AG09319 (cell line): ENCODE results near the gene GFRA1.

ENCODE experiments used
- DNase-seq: peaks from one replicate; pipeline ENCODE4 v3.0.0-alpha.2; 2010; ENCODE audit warnings: low read depth; ENCODE audit errors: extremely low read depth
- TF ChIP-seq, protein P1 (sequence below): IDR thresholded peaks from 2 replicates; pipeline ENCODE4 v1.5.1; 2011; ENCODE audit warnings: low read depth, mild to moderate bottlenecking, inconsistent platforms, low read length, moderate library complexity

Gene GFRA1

DNA sequence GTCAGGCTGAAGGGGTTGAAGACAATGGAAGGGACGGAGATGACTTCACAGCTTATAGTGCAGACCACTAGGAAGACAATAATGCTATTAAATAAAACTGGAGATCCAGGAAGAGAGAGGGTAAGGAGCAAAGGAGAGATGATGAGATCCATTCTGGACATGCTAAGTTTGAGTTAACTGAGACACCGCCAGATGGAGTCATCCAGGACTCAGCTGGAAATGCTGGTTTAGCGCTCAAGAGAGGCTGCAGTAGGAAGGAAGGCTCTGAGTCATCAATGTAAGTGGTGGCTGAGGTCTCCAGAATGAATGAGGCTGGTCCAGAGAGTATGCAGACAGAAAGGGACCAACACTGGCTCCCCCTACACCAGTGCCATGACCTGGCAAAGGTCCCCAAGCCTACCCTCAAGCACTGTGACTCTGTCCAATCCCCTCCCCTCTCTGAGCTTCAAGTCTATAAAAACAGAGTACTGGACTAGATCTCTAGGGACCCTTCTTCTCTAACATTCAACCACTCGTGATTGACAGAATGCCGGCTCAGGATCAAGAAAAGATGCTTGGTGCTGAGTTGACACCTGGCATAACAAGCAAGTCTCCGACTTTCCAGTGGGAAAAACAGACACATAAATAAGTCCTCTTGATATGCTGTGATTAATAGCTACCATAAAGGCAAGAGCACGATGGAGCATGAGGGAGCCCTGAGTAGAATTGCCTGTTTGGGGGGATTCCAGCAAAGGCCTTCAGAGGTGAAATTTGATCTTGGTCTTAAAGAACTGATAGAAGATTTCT lies 8.9 kb downstream of the GFRA1 start:
- TF ChIP-seq, protein P1, sequence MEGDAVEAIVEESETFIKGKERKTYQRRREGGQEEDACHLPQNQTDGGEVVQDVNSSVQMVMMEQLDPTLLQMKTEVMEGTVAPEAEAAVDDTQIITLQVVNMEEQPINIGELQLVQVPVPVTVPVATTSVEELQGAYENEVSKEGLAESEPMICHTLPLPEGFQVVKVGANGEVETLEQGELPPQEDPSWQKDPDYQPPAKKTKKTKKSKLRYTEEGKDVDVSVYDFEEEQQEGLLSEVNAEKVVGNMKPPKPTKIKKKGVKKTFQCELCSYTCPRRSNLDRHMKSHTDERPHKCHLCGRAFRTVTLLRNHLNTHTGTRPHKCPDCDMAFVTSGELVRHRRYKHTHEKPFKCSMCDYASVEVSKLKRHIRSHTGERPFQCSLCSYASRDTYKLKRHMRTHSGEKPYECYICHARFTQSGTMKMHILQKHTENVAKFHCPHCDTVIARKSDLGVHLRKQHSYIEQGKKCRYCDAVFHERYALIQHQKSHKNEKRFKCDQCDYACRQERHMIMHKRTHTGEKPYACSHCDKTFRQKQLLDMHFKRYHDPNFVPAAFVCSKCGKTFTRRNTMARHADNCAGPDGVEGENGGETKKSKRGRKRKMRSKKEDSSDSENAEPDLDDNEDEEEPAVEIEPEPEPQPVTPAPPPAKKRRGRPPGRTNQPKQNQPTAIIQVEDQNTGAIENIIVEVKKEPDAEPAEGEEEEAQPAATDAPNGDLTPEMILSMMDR = no peak
- no peak for DNase-seq

DNA sequence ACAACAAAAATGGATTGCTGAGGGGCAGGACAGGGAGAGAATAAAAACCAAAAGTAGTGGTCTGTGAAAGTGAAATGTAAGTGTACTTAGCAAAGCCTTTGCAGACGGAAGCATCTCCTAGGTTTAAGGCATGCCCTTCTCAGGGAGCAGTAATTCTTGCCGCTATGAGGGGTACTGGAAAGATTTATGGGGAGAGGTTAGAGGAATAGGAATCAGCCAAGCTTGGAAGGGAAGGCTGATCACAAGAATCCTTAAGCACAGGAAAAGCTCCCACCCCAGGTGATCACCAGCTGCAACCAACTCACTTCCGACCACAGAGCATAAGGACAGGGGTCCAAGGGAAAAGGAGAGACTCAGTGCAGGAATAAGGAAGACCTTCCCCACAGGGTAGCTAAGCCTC lies 10.3 kb downstream of the GFRA1 start:
- TF ChIP-seq, protein P1 = no peak
- no peak for DNase-seq

DNA sequence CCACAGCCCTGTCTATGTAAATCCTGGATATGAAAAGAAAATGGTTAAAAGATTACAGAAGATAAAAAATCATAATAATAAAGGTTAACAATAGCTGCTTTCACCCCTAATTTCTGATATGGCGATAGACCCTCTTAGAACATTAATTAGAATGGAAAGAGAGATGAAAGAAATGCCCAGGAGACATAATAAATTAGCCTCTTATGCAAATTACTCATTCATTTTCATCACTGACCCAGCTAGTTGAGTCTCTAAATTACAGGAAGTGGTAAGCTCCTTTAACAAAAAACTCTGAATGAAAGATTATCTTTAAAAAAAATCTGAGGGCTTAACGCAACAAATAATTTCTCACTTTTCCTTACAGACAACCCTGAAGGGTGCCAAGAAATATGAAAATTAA lies 12.4 kb downstream of the GFRA1 start:
- no peak for DNase-seq
- TF ChIP-seq, protein P1 = no peak

DNA sequence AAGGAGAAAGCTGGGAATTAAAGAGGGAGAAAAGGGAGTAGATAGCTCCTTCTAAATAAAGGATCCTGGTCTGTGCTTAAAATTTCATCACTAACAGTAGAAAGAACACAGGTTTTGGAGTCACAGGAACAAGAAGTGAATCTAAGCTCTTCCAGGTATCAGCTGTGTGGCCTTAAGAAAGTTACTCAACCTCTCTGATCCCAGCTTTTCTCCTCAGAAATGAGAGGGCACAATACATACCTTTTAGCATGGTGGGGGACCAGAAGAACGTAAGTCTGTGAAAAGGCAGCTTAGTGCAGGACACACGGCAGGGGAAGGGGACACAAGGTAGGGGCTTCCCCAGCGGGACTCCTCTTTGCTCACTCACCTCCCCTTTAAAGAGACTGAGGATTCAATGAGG lies 13.4 kb downstream of the GFRA1 start:
- TF ChIP-seq, protein P1 = no peak
- DNase-seq = no peak

DNA sequence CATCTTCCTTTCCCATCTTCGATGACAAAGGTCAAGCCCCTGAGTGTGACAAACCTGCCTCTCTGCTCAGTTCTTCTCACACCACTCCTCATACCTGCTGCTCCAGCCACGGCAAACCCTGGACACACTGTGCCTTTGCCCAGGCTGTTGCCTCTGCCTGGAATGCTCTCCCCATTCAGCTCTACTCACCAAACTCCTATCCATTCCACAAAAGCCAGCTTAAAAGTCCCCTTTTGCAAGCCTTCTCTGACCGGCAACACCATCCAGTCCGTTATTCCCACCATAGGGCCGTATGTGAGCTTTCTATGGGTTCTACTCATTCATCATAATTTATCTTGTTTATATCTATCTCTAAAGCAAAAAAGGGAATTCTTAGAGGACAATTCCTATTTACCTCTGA lies 15.2 kb downstream of the GFRA1 start:
- DNase-seq = no peak
- TF ChIP-seq, protein P1 = no peak

DNA sequence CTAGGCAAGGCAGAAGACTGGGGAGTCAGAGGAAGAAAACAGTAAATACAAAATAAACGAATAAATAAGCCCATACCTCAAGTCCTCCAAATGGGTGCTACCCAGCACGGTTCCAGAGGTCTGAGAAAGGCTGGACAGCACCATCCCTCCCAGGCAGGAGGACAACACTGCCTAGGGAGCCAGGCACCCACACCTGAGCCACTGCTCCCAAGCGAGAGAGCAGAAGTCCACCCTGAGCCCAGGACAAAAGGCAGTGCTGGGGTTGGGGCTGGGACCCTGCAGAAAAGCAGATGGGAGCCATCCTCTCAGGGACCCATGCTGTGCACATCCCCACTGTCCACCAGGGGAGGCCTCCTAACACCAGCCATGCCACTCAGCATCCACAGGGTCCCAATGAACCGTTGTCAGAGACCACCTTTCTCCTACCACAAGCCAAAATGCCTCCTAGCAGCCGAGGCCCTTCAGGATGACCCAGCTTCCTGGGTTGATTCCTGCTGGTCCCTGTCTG lies 16.2 kb downstream of the GFRA1 start:
- TF ChIP-seq, protein P1 = no peak
- DNase-seq = no peak

DNA sequence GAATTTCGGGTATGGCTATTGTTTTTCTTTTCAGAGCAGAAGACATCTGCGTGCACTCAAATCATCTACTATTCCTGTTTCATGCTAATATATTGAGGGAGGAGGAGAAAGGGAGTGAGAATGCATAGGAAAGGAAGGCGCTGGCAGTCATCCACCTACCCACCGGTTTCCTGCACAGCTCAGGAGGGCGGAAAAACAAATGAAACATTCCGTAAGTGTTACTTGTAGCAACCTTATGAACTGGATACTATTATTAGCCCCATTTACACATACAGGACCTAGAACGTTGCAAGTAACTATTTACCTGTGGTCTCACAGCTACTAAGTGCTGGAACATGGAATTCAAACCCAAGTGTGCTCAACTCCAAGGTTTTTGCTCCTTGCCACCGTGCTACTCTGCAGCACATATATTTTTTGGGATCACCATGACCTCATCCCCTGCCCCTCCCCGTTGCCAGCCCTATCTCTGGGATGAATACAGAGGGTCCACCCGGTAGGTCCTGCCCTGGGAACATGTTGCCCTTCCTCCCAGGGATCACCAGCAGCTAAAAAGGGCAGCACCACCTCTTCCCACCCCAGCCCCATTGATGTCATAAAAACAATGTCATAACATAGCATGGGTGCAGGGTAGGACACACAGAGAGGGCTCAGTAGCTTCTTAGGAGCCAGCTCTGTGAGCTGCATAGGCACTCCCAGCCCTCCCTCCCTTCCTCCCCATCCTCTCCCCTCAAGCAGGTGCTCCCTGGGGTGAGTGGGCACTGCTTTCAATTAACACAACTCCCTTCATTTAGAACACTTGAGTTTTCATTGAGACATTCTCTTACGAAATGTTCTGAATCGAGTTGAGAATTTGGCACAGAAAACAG lies 16.9 kb downstream of the GFRA1 start:
- no peak for DNase-seq
- TF ChIP-seq, protein P1 = no peak
